Measurements from ENCODE around the gene METTL5. TPM values are rescaled to one million over a fixed set of nuclear protein-coding genes. Genes with fewer than 3 reads are reported as not detected.
"Not testable (repeated sequence)": the region's sequence is repeated elsewhere in the genome, so short reads cannot be mapped to it uniquely, and the experiment has no call there.

Gene METTL5
- total RNA-seq: 10 to 100 TPM; 57.1 to 62.7 TPM

DNA sequence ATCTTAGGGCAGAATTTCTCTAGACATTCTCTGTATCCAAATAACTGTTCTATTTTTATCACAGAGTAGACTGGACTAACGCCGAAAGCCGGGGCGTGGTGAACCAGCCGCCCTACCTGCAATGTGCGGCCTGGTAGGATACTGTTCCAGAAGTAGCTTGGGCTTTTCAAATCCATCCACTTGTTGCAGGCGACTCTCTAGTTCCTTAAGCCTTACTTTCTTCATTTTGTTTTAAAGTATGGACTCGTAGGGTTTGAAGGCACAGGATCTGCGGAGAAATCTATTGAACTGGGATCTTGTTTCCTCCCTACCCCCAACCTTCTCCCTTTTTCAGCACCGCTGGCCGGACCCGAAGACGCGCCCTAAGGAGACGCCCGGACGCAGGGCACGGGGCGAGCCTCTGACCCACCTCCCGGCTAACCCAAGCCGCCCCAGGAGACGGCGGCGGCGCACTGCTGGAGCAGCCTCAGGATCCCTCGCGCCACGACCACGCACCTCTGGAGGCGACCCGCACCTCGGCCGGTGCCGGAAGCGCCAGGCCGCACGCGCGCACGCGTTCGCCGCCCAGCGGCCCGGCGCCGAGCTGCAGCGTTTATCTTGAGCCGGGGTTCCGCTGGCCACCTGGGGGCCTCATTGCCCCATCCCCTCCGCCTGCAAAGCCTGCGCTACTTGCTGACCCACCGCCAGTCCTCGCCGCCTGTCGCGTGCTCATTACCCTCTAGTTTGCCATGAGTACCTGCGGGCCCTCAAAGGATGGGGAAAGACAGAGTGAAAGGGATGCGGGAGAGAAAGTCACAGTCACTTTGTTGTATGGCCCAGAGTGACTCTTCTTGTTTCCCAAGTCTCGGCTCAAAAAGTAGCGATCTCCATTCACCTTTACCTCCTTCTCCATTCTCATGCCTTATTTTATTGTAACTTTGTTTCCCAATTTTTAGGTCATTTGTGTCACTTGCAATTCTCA is at the start of gene METTL5:
Gene METTL5, minus strand, starts transcription at position 533 of the 961 bp plus-strand sequence. Its CDS starts 308 bp downstream, at position 225.
- DNase-seq: peak; percentile 90
- peak; percentile 69 for ATAC-seq (ENCODE audit: low read depth)
- Mint-ChIP-seq H3K4me3 (peak within 1 kb of the TSS; percentile 83), H3K36me3 (peaks cover 17% of the 10 kb centered on the region), H3K27ac (peak within 1 kb of the TSS; percentile 93), H3K9me3 (no peaks in the 10 kb centered on the region), H3K4me1 (peaks cover 46% of the 10 kb centered on the region), H3K27me3 (no peaks in the 10 kb centered on the region)
- POLR2A ChIA-PET: interaction anchor here (0.6 to 1.8 kb wide), 5 partner anchors 9 to 465 kb away, joined by 3 to 12 read pairs (median 3); partner anchors contain the start of gene SSB

DNA sequence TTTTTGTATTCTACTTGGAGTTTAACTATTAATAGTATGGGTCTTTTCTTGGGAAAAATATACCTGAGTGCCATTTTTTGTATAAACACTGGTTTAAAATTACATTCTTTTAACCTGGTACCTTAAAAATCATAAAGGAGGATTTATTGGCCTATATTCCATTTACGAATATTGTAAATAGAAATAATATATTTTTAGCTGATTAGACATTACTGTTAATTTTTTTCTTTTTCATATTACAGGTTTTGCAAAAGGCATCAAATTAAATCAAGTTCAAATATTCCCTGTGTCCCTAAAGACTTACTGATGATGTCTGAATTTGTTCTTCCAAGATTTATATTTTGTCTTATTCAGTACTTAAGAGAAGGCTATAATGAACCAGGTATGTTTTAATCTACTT is 47.3 kb upstream of the METTL5 start:
- Mint-ChIP-seq H3K4me3 (no peak overlapping the region), H3K27me3 (no peaks in the 10 kb centered on the region), H3K9me3 (no peaks in the 10 kb centered on the region), H3K36me3 (no peaks in the 10 kb centered on the region), H3K27ac (no peak overlapping the region), H3K4me1 (peaks cover 6% of the 10 kb centered on the region)
- DNase-seq (no peak), ATAC-seq (ENCODE audit: low read depth) (no peak)
- POLR2A ChIA-PET: no interaction called here

DNA sequence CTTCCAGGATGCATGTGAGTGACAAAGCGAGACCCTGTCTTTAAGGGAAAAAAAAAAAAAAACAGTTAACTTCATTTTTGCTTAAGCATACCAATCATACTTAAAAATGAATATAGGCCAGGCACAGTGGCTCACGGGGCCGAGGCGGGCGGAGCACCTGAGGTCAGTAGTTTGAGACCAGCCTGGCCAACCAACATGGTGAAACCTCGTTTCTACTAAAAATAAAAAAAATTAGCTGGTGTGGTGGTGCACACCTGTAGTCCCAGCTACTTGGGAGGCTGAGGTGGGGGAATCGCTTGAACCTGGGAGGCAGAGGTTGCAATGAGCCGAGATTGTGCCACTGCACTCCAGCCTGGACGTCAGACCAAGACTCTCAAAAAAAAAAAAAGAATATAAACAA is 46.7 kb upstream of the METTL5 start:
- H3K4me3 Mint-ChIP-seq; ATAC-seq (ENCODE audit: low read depth); DNase-seq; H3K4me1 Mint-ChIP-seq; H3K27ac Mint-ChIP-seq; H3K36me3 Mint-ChIP-seq; H3K9me3 Mint-ChIP-seq; POLR2A ChIA-PET; H3K27me3 Mint-ChIP-seq: not testable (repeated sequence)

DNA sequence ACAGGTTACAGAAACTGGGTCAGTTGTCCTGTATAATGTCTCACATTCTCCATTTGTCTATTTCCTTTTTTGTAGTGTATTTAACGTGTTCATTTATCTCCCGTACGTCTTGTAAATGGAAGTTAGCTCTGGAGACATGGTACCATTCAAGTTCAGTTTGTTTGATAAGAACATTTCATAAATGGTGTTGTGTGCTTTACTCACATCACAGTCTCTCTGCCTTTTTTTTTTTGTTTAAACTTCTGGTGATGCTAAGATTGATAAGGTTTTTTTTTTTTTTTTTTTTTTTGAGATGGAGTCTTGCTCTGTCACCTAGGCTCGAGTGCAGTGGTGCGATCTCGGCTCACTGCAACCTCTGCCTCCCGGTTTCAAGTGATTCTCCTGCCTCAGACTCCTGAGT is 44.2 kb upstream of the METTL5 start:
- no peak for DNase-seq
- H3K27me3 Mint-ChIP-seq: no peaks in the 10 kb centered on the region
- no peak overlapping the region for H3K27ac Mint-ChIP-seq
- H3K9me3 Mint-ChIP-seq: no peaks in the 10 kb centered on the region
- H3K4me1 Mint-ChIP-seq: peaks cover 3% of the 10 kb centered on the region
- H3K4me3 Mint-ChIP-seq: no peak overlapping the region
- no peak for ATAC-seq (ENCODE audit: low read depth)
- H3K36me3 Mint-ChIP-seq: peaks cover under 1% of the 10 kb centered on the region
- POLR2A ChIA-PET: no interaction called here

DNA sequence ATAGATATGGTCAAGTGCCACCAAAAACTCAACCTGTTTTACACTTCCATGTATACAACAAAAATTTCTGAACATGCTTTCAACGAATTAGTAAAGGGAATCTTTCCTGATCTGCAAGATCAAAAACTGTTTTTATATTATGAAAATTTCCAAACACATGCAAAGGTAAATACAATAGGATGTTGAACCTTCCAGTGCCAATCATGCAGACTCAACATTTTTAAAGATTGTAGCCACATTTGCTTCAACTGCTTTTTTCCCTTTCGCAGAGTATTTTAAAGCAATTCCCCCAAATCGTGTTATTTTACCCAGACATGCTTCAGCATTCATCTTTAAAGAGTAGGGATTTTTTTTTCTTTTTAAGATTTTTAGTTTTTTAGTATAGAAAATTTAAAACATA is 42.9 kb upstream of the METTL5 start:
- POLR2A ChIA-PET: no interaction called here
- Mint-ChIP-seq H3K4me3 (no peak overlapping the region), H3K4me1 (peaks cover 4% of the 10 kb centered on the region)

DNA sequence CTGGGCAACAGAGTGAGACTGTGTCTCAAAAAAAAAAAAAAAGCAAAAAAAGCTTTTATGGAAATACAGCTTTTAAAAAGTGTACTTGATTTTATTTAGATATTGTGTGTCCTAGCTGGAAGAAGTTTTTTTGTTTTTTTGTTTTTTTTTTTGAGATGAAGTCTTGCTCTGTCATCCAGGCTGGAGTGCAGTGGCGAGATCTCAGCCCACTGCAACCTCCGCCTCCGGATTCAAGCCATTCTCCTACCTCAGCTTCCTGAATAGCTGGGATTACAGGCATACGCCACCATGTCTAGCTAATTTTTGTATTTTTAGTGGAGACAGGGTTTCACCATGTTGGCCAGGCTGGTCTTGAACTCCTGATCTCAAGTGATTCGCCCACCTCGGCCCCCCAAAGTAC is 41.5 kb upstream of the METTL5 start:
- not testable (repeated sequence) for H3K27me3 Mint-ChIP-seq; H3K4me1 Mint-ChIP-seq; ATAC-seq (ENCODE audit: low read depth); H3K27ac Mint-ChIP-seq; H3K9me3 Mint-ChIP-seq; H3K4me3 Mint-ChIP-seq; H3K36me3 Mint-ChIP-seq; DNase-seq
- POLR2A ChIA-PET: interaction anchor here (0.7 kb wide), 1 partner anchor 26 kb away, joined by 3 read pairs; no protein-coding TSS in a partner anchor

More for the DNA sequence above, 42.9 kb upstream of the METTL5 start:
- DNase-seq: no peak
- ATAC-seq (ENCODE audit: low read depth): no peak
- Mint-ChIP-seq H3K27ac (no peak overlapping the region), H3K36me3 (peaks cover 9% of the 10 kb centered on the region), H3K9me3 (no peaks in the 10 kb centered on the region), H3K27me3 (no peaks in the 10 kb centered on the region)

DNA sequence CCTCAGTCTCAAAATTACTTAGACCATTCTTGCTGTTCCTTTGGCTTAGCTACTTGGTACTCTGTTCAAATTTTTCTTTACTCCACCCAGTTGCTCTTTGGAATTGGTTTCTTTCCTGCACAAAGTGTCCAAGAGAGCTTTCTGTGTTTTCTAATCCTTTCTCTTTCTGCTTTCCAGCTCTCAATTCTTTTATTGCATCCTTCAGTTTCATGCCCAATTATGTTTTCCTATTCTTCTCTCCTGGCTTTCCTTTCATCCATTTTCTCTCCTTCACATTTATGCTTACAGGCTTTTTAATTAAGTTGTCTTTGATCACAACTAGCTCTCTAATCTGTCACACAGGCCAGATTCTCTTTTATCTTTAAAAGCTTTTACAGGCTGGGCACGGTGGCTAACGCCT is 40.8 kb upstream of the METTL5 start:
- H3K4me3 Mint-ChIP-seq: no peak overlapping the region

DNA sequence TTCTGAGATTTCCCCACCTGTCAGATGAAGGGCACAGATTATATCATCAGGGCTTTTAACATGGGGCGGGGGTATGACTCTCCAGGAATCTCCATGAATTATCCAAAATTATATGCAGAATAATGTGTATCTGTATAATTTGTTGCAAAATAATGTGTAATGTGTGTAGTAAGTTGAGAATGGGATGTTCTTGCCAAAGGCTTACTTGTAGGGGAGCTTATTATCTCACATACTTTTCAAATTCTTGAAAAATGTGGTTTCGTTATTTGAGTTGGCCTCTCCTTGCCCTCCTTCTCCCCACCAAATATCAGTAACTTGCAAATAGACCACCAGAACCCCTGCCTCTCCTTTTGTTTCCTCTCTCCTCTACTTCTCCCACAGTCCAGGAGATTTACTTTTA is 38.1 kb upstream of the METTL5 start:
- POLR2A ChIA-PET: no interaction called here
- Mint-ChIP-seq H3K27me3 (no peaks in the 10 kb centered on the region), H3K27ac (no peak overlapping the region), H3K4me1 (peaks cover 1% of the 10 kb centered on the region), H3K9me3 (peaks cover 1% of the 10 kb centered on the region), H3K36me3 (peaks cover 16% of the 10 kb centered on the region), H3K4me3 (no peak overlapping the region)
- ATAC-seq (ENCODE audit: low read depth): no peak
- DNase-seq: no peak

More for the DNA sequence above, 40.8 kb upstream of the METTL5 start:
- no peak for DNase-seq
- Mint-ChIP-seq H3K36me3 (peaks cover 12% of the 10 kb centered on the region), H3K4me1 (peaks cover 4% of the 10 kb centered on the region), H3K27me3 (no peaks in the 10 kb centered on the region), H3K9me3 (peaks cover 1% of the 10 kb centered on the region), H3K27ac (no peak overlapping the region)
- POLR2A ChIA-PET: interaction anchor here (0.7 kb wide), 1 partner anchor 25 kb away, joined by 3 read pairs; no protein-coding TSS in a partner anchor
- no peak for ATAC-seq (ENCODE audit: low read depth)

DNA sequence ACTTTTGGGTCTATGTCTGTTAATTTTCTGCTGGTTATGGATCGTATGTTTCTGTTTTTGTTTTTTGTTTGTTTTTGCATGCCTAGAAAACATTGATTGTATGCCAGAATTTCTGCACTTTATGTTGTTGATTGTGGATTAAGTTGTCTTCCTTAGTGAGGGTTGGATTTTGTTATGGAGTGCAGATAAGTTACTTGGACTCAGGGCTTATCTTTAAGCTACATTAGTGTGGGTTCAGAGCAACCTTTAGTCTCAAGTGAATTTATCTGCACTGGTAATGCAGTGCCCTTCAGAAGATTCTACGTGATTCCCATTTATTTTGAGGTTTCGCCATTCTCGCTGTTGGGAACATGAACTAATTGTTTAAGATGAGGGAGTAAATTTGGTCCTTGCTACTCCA is 35.4 kb upstream of the METTL5 start:
- Mint-ChIP-seq H3K4me1 (peaks cover 1% of the 10 kb centered on the region), H3K27ac (no peak overlapping the region), H3K27me3 (no peaks in the 10 kb centered on the region), H3K9me3 (peaks cover 1% of the 10 kb centered on the region), H3K4me3 (no peak overlapping the region), H3K36me3 (peaks cover 18% of the 10 kb centered on the region)
- ATAC-seq (ENCODE audit: low read depth): no peak
- DNase-seq: no peak
- POLR2A ChIA-PET: no interaction called here

DNA sequence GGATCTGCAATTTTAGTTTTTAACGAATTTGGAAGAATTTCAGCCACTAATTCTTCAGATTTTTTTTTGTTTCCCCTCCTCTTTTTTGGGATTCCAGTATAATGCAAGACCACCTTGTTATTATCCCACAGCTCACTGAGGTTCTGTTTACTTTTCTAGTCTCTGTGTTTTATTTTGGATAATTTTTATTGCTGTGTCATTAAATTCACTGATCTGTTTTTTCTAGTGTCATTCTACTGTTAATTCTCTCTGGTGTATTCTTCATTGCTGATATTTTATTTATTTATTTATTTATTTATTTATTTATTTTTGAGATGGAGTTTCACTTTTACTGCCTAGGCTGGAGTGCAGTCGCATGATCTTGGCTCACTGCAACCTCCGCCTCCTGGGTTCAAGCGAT is 34.7 kb upstream of the METTL5 start:
- Mint-ChIP-seq H3K4me3 (no peak overlapping the region), H3K27ac (no peak overlapping the region), H3K36me3 (peaks cover 22% of the 10 kb centered on the region), H3K9me3 (peaks cover 1% of the 10 kb centered on the region), H3K27me3 (no peaks in the 10 kb centered on the region), H3K4me1 (peaks cover 1% of the 10 kb centered on the region)
- DNase-seq: no peak
- POLR2A ChIA-PET: no interaction called here
- no peak for ATAC-seq (ENCODE audit: low read depth)

DNA sequence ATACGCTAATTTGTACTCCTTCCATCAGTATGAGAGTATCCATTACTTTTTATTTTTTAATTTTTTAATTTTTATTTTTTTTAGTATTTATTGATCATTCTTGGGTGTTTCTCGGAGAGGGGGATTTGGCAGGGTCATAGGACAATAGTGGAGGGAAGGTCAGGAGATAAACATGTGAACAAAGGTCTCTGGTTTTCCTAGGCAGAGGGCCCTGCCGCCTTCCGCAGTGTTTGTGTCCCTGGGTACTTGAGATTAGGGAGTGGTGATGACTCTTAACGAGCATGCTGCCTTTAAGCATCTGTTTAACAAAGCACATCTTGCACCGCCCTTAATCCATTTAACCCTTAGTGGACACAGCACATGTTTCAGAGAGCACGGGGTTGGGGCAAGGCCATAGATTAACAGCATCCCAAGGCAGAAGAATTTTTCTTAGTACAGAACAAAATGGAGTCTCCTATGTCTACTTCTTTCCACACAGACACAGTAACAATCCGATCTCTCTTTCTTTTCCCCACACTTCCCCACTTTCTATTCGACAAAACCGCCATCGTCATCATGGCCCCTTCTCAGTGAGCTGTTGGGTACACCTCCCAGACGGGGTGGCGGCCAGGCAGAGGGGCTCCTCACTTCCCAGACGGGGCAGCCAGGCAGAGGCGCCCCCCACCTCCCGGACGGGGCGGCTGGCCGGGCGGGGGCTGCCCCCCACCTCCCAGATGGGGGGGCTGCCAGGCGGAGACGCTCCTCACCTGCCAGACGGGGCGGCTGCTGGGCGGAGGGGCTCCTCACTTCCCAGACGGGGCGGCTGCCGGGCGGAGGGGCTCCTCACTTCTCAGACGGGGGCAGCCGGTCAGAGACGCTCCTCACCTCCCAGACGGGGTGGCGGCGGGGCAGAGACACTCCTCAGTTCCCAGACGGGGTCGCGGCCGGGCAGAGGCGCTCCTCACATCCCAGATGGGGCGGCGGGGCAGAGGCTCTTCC is 30.9 kb upstream of the METTL5 start:
- DNase-seq; ATAC-seq (ENCODE audit: low read depth); POLR2A ChIA-PET; H3K4me1 Mint-ChIP-seq; H3K27ac Mint-ChIP-seq; H3K27me3 Mint-ChIP-seq; H3K4me3 Mint-ChIP-seq; H3K9me3 Mint-ChIP-seq: not testable (repeated sequence)
- H3K36me3 Mint-ChIP-seq: peaks cover 25% of the 10 kb centered on the region

DNA sequence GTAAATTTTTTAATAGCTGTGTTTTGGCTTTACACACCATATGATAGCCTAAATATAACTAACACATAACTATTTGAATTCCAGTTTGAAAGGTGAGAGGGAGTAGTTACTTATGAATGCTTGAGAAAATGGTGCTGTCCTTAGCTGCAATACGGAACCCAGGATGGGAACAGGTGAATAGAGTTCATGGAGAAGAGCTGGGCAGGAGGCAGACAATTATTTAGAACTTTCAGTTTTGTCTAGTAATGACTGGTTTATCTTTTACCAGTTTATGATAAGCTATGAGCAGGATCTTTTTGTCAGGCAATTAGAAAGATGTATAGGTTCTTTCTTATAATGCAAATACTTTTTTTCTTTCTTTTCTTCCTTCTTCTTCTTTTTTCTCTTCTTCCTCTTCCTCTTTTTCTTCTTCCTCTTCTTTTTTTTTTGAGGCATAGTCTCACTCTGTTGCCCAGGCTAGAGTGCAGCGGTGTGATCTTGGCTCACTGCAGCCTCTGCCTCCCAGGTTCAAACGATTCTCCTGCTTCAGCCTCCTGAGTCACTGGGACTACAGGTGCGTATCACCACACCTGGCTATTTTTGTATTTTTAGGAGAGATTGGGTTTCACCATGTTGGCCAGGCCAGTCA is 28.4 kb upstream of the METTL5 start:
- Mint-ChIP-seq H3K4me3 (no peak overlapping the region), H3K4me1 (peaks cover 6% of the 10 kb centered on the region), H3K9me3 (peaks cover 8% of the 10 kb centered on the region), H3K27ac (no peak overlapping the region), H3K27me3 (no peaks in the 10 kb centered on the region), H3K36me3 (peaks cover 33% of the 10 kb centered on the region)
- ATAC-seq (ENCODE audit: low read depth): no peak
- POLR2A ChIA-PET: no interaction called here
- no peak for DNase-seq

DNA sequence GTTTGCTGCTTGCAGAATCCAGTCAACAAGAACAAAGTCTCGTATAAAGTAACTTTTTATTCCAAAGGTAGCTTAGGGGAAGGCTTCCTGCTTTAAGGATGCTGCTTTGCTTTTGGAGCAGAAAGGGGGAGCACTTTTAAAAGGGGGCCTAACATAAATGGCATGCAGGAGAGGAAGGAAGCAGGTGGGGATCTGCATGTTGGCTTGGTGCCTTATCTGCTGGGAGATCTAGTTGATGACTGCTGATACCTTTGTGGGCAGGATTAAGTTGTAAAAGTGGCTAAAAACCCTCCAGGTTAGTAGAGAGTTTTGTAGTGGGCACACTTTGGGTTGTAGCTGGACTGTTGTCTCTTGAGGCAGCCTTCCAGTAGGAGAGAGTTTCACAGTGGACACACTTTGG is 25.0 kb upstream of the METTL5 start:
- peaks cover 8% of the 10 kb centered on the region for H3K9me3 Mint-ChIP-seq
- H3K27ac Mint-ChIP-seq: no peak overlapping the region
- no peaks in the 10 kb centered on the region for H3K27me3 Mint-ChIP-seq
- ATAC-seq (ENCODE audit: low read depth) (no peak), DNase-seq (no peak)
- H3K36me3 Mint-ChIP-seq: peaks cover 29% of the 10 kb centered on the region
- POLR2A ChIA-PET: interaction anchor here (0.6 kb wide), 1 partner anchor 21 kb away, joined by 5 read pairs; no protein-coding TSS in a partner anchor
- H3K4me1 Mint-ChIP-seq: peaks cover 9% of the 10 kb centered on the region
- no peak overlapping the region for H3K4me3 Mint-ChIP-seq
